H9 (cell line): ENCODE results near the gene HOGA1. TPM values are rescaled to one million over a fixed set of nuclear protein-coding genes. Genes with fewer than 3 reads are reported as not detected.

Experiments used
- DNase-seq: peaks from one replicate; pipeline ENCODE4 v3.0.0-alpha.2; 2017
- H2AFZ ChIP-seq: one replicate; pipeline ENCODE4 v1.6.1; 2013; ENCODE audit warnings: mild to moderate bottlenecking, low read length, control low read depth, moderate library complexity
- H2AK5ac ChIP-seq: 2 replicates; pipeline ENCODE4 v1.6.1; 2013; ENCODE audit warnings: low read length, control low read depth, mixed read lengths; ENCODE audit not compliant: insufficient read length
- H2BK120ac ChIP-seq: one replicate; pipeline ENCODE4 v1.6.1; 2013; ENCODE audit warnings: low read depth, mild to moderate bottlenecking, low read length, control low read depth, inconsistent platforms; ENCODE audit not compliant: poor library complexity, severe bottlenecking
- H2BK12ac ChIP-seq: 2 replicates; pipeline ENCODE4 v1.6.1; 2013; ENCODE audit warnings: low read length, control low read depth, mixed read lengths, low read depth; ENCODE audit not compliant: insufficient read length
- H2BK15ac ChIP-seq: 2 replicates; pipeline ENCODE4 v1.6.1; 2013; ENCODE audit warnings: low read depth, low read length, control low read depth
- H2BK20ac ChIP-seq: one replicate; pipeline ENCODE4 v1.6.1; 2013; ENCODE audit warnings: low read depth, mild to moderate bottlenecking, low read length, control low read depth, inconsistent platforms; ENCODE audit not compliant: poor library complexity, severe bottlenecking
- H2BK5ac ChIP-seq: 2 replicates; pipeline ENCODE4 v1.6.1; 2013; ENCODE audit warnings: low read length, control low read depth, mixed read lengths; ENCODE audit not compliant: insufficient read length
- H3K14ac ChIP-seq: 2 replicates; pipeline ENCODE4 v1.6.1; 2013; ENCODE audit warnings: low read length, control low read depth; ENCODE audit not compliant: insufficient read depth
- H3K18ac ChIP-seq: 2 replicates; pipeline ENCODE4 v1.6.1; 2013; ENCODE audit warnings: low read depth, mild to moderate bottlenecking, mixed read lengths, low read length, control low read depth; ENCODE audit not compliant: insufficient read length
- H3K23ac ChIP-seq: 2 replicates; pipeline ENCODE4 v1.6.1; 2013; ENCODE audit warnings: low read length, control low read depth, mixed read lengths, low read depth; ENCODE audit not compliant: insufficient read length
- H3K23me2 ChIP-seq: 2 replicates; pipeline ENCODE4 v1.6.1; 2013; ENCODE audit warnings: low read depth, mild to moderate bottlenecking, mixed read lengths, low read length, control low read depth; ENCODE audit not compliant: insufficient read length, poor library complexity, severe bottlenecking
- H3K27ac ChIP-seq: 2 replicates; pipeline ENCODE4 v1.5.1; 2013; ENCODE audit warnings: low read length, control low read depth, mixed read lengths, low read depth; ENCODE audit not compliant: insufficient read length
- H3K27me3 ChIP-seq: 2 replicates; pipeline ENCODE4 v1.6.1; 2013; ENCODE audit warnings: low read length, control low read depth, inconsistent platforms; ENCODE audit not compliant: insufficient read depth
- H3K4ac ChIP-seq: 2 replicates; pipeline ENCODE4 v1.6.1; 2013; ENCODE audit warnings: low read depth, mild to moderate bottlenecking, control low read depth, inconsistent platforms, low read length, moderate library complexity
- H3K4me1 ChIP-seq: 2 replicates; pipeline ENCODE4 v1.6.1; 2013; ENCODE audit warnings: low read length, control low read depth, inconsistent platforms; ENCODE audit not compliant: insufficient read depth
- H3K4me2 ChIP-seq: 2 replicates; pipeline ENCODE4 v1.6.1; 2013; ENCODE audit warnings: low read length, control low read depth, mixed read lengths; ENCODE audit not compliant: insufficient read length, insufficient read depth
- H3K56ac ChIP-seq: 2 replicates; pipeline ENCODE4 v1.6.1; 2013; ENCODE audit warnings: low read depth, mild to moderate bottlenecking, mixed read lengths, low read length, control low read depth; ENCODE audit not compliant: insufficient read length
- H3K79me1 ChIP-seq: 2 replicates; pipeline ENCODE4 v1.6.1; 2013; ENCODE audit warnings: low read depth, mild to moderate bottlenecking, moderate library complexity, low read length, control low read depth, inconsistent platforms; ENCODE audit not compliant: insufficient read depth, poor library complexity, severe bottlenecking
- H3K79me2 ChIP-seq: 2 replicates; pipeline ENCODE4 v1.6.1; 2013; ENCODE audit warnings: low read length, control low read depth, inconsistent platforms; ENCODE audit not compliant: insufficient read depth
- H3K9ac ChIP-seq: 2 replicates; pipeline ENCODE4 v1.6.1; 2013; ENCODE audit warnings: low read length, control low read depth, mixed read lengths; ENCODE audit not compliant: insufficient read length; ENCODE audit errors: extremely low read depth
- H3K9me3 ChIP-seq: one replicate; pipeline ENCODE4 v1.6.1; 2013; ENCODE audit warnings: low read depth, low read length, inconsistent platforms; ENCODE audit not compliant: control insufficient read depth
- H3T11ph ChIP-seq: one replicate; pipeline ENCODE4 v1.6.1; 2013; ENCODE audit warnings: mild to moderate bottlenecking, low read length, control low read depth, inconsistent platforms
- H4K20me1 ChIP-seq: one replicate; pipeline ENCODE4 v1.6.1; 2013; ENCODE audit not compliant: control insufficient read depth, insufficient read length, insufficient read depth
- H4K5ac ChIP-seq: 2 replicates; pipeline ENCODE4 v1.6.1; 2013; ENCODE audit warnings: low read depth, mild to moderate bottlenecking, mixed read lengths, low read length, control low read depth; ENCODE audit not compliant: insufficient read length
- H4K8ac ChIP-seq: replicated peaks from 2 replicates; pipeline ENCODE4 v1.6.1; 2013; ENCODE audit warnings: low read length, control low read depth, mixed read lengths, low read depth; ENCODE audit not compliant: insufficient read length
- H4K91ac ChIP-seq: 2 replicates; pipeline ENCODE4 v1.6.1; 2013; ENCODE audit warnings: low read depth, mild to moderate bottlenecking, moderate library complexity, mixed read lengths, low read length, control low read depth; ENCODE audit not compliant: insufficient read length
- H3K27ac Mint-ChIP-seq, 3 experiments: 2 replicates in 2 of 3; 3 replicates in 1 of 3; pipeline ENCODE4 v1.8.0; 2020 to 2021; ENCODE audit warnings: mixed read lengths in 3 of 3, mild to moderate bottlenecking in 1 of 3, moderate library complexity in 1 of 3
- H3K27me3 Mint-ChIP-seq: 2 replicates; pipeline ENCODE4 v1.8.0; 2021; ENCODE audit warnings: low read depth, mild to moderate bottlenecking, moderate library complexity, mixed read lengths
- H3K36me3 Mint-ChIP-seq, 3 experiments: 2 replicates in 2 of 3; 3 replicates in 1 of 3; pipeline ENCODE4 v1.8.0; 2020 to 2021; ENCODE audit warnings: low read depth in 3 of 3, mixed read lengths in 3 of 3; ENCODE audit not compliant: insufficient read depth in 1 of 3
- H3K4me1 Mint-ChIP-seq, 2 experiments: 2 replicates each; pipeline ENCODE4 v1.8.0; 2020; ENCODE audit warnings: mixed read lengths in 2 of 2
- H3K4me3 Mint-ChIP-seq, 2 experiments: 2 replicates in 1 of 2; 3 replicates in 1 of 2; pipeline ENCODE4 v1.8.0; 2020 to 2021; ENCODE audit warnings: mild to moderate bottlenecking in 2 of 2, mixed read lengths in 2 of 2, moderate library complexity in 1 of 2
- H3K9me3 Mint-ChIP-seq, 2 experiments: 2 replicates in 1 of 2; 3 replicates in 1 of 2; pipeline ENCODE4 v1.8.0; 2020; ENCODE audit warnings: mild to moderate bottlenecking in 2 of 2, mixed read lengths in 2 of 2, moderate library complexity in 1 of 2
- CTCF ChIP-seq: fragments of 200-600 bp; sonication (generic); conservative IDR thresholded peaks from 3 replicates; pipeline ENCODE4 v1.8.0; 2021; ENCODE audit warnings: antibody characterized with exemption, mild to moderate bottlenecking
- WGBS: extraction: QIAGEN DNeasy Blood & Tissue Kit; methylation state at CpG from one replicate; pipeline ENCODE4 v1.1.7; 2013; ENCODE audit warnings: missing lambda C conversion rate, low lambda C conversion rate, mixed read lengths; ENCODE audit not compliant: insufficient read length; ENCODE audit errors: extremely low coverage; 5-methylcytosine and 5-hydroxymethylcytosine counted together
- total RNA-seq: library from RNA; stranded (reverse); gene quantifications from 2 replicates; pipeline ENCODE4 v1.2.1, GENCODE V29; 2021

The HOGA1 gene
- total RNA-seq, 1 experiment from 2014 or later: 0.79 TPM

GRCh38 chr10:97623277-97623676 is 39.1 kb downstream of the HOGA1 start:
- Histone ChIP-seq H4K8ac (no peak overlapping the region), H4K5ac (no peak overlapping the region), H3K23me2 (no peaks in the 10 kb centered on the region), H3K27ac (no peak overlapping the region), H2BK5ac (no peak overlapping the region), H3K4me2 (no peak overlapping the region), H2BK120ac (no peak overlapping the region), H2BK12ac (no peak overlapping the region), H3K14ac (no peak overlapping the region), H3K56ac (no peak overlapping the region), H2BK20ac (no peak overlapping the region), H3K4me1 (no peaks in the 10 kb centered on the region), H3K27me3 (no peaks in the 10 kb centered on the region), H3K23ac (no peak overlapping the region), H3K18ac (no peak overlapping the region), H3K4ac (no peak overlapping the region), H2BK15ac (no peak overlapping the region), H3K9ac (no peak overlapping the region), H2AK5ac (no peak overlapping the region), H4K20me1 (no peaks in the 10 kb centered on the region), H4K91ac (no peak overlapping the region), H3T11ph (no peak overlapping the region), H3K9me3 (no peaks in the 10 kb centered on the region), H3K79me1 (no peaks in the 10 kb centered on the region), H3K79me2 (no peaks in the 10 kb centered on the region), H2AFZ (no peak overlapping the region)
- DNase-seq: no peak
- Mint-ChIP-seq H3K9me3 (no peaks in the 10 kb centered on the region), H3K27me3 (no peaks in the 10 kb centered on the region), H3K4me3 (no peak overlapping the region), H3K36me3 (no peaks in the 10 kb centered on the region), H3K4me1 (no peaks in the 10 kb centered on the region), H3K27ac (no peak overlapping the region)
- no peak for TF ChIP-seq CTCF
- no CpG with 5 or more reads among the region's 1 CpG for WGBS
